HG03354 (cell line): ENCODE results near the gene TRIM64C.
"Not testable (repeated sequence)": the region's sequence is repeated elsewhere in the genome, so short reads cannot be mapped to it uniquely, and the experiment has no call there.

Source experiments
- ATAC-seq: cut with Tn5 transposase; IDR thresholded peaks from one replicate; pipeline ENCODE4 v1.9.1; 2021; ENCODE audit warnings: mild to moderate bottlenecking; ENCODE audit not compliant: unreplicated experiment, poor library complexity, severe bottlenecking

The TRIM64C gene, protein sequence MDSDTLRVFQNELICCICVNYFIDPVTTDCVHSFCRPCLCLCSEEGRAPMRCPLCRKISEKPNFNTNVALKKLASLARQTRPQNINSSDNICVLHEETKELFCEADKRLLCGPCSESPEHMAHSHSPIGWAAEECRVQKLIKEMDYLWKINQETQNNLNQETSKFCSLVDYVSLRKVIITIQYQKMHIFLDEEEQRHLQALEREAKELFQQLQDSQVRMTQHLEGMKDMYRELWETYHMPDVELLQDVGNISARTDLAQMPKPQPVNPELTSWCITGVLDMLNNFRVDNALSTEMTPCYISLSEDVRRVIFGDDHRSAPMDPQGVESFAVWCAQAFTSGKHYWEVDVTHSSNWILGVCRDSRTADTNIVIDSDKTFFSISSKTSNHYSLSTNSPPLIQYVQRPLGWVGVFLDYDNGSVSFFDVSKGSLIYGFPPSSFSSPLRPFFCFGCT

DNA sequence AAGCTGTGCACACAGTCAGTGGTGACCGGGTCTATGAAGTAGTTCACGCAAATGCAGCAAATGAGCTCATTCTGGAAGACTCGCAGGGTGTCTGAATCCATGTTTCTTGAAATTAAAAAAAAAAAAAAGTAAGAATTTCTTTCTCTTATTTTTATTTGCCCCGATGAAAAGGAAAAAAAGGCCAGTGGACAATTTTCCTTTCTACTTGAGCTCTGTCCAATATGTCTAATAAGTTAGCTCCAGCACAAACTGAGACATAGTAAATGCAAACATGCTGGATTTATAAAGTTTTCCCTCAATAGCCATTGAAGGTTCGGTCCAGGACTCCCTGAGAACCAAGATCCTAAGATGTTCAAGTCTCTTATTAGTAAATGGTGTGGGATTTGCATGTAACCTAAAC, at the start of gene TRIM64C:
Gene TRIM64C, minus strand, starts transcription at position 101 of the 400 bp plus-strand sequence. Its CDS starts 0 bp downstream, at position 101.
- not testable (repeated sequence) for ATAC-seq

DNA sequence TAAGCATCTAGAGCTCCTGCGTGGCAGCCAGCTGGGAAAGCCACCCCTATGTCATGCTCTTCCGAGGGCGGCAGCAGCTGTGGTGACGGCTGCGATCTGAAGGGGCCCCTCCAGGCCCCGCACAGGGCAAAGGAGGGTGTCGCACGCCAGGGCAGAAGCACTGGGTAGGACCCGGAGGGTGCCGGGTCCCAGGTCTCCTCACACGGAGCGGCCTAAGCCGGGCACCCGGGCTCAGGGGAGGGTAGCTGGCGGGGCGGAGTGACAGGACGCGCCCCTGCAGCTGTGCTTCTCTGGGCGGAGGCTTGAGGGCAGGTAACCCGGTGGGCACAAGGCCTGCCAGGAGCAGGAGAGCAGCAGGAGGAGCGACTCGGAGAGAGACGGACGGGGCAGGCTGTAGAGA, 43.4 kb upstream of the TRIM64C start:
- not testable (repeated sequence) for ATAC-seq

DNA sequence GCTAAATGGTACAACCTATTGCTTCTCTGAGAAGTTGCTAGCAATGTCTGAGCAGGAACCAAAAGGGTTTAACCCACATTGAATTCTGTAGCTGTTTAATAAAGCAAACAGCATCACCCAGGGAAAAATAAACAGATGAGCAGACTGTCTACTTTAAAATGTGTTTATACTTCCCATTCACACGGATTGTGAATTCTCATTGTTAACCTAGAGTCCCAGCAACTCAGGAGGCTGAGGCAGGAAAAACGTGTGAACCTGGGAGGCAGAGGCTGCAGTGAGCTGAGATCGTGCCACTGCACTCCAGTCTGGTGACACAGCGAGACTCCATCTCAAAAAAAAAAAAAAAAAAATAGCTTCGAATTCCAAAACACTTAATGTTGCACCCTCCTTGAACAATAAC, 11.0 kb upstream of the TRIM64C start:
- not testable (repeated sequence) for ATAC-seq

DNA sequence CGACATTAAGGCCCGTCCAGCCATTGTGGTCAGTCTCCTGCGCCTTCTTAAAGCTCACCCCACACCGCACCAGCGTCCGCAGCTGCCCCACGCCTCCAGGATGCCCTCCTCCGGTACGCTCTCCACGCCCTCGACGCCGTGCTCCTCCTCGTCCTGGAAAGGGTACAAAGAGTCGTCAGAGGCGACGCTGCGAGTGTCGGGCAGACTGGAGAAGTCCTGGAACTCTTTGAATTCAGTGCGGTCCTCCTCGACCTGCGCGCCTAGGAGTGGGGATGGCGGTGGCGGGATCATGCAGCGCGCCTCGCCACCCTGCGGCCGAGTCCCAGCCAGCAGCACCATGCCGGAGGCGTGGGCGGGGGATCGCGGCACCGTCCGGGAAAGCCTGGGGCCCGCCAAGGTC, 9.1 kb downstream of the TRIM64C start:
- ATAC-seq = not testable (repeated sequence)

DNA sequence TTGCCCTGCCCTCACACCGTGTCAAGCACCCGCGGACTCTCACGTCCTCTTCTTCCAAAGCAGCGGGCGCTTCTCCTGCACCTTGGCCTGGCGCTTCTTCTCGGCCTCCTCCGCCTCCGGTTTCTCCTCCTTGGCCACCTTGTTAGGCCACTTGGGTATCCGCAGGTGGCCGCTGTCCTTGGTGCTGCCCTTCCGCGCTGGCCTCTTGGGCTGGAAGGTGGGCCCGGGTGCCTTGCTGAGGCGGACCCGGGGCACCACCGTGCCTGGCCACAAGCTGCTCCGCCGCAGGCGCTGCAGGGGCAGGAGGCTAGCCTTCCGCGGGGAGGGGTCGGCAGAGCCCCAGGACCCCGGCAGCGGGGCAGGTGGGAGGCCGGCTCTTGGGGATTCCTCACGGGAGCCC, 10.7 kb downstream of the TRIM64C start:
- ATAC-seq = not testable (repeated sequence)

DNA sequence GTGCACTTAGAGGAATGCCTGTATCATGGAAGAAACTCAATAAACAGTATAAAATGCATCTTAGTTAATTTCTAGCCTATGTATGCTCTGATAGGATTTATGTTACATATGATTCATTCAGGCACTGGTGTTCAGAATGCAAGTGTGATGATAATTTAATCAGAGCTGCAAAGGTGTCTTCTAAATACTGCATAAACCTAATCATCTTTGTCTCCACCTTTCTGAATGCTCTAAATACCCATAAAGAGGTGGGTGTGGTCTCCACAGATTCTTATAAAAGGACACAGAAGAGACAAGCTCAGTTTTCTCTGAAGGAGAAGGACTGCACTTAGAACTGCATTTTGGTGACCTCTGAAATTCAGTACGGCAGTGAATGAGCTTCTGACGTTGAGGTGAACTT, 30.4 kb downstream of the TRIM64C start, which contains the start of gene TRIM49B:
Gene TRIM49B, plus strand, starts transcription at position 301 of the 400 bp plus-strand sequence. CDS start 2,777 bp downstream, outside the sequence.
- not testable (repeated sequence) for ATAC-seq
